Esophagus muscularis mucosa (tissue), 3 donors: ENCODE results near the gene TOMM5.

ENCODE experiments used
- POLR2AphosphoS5 ChIP-seq, 2 donors: sonication (generic); formaldehyde crosslinking; IDR thresholded peaks; one replicate each; pipeline ENCODE4 v1.6.1; 2017; ENCODE audit warnings: antibody characterized with exemption in 2 of 2
- TF ChIP-seq, protein P1 (sequence below), 3 experiments: fragments of 200-600 bp in 2 of 3; fragments of 450-650 bp in 1 of 3; sonication (generic) in 2 of 3; IDR thresholded peaks; one replicate each; pipeline ENCODE4 v1.5.1; 2017 to 2019; ENCODE audit warnings: antibody characterized with exemption in 3 of 3, mild to moderate bottlenecking in 2 of 3, moderate library complexity in 1 of 3

DNA sequence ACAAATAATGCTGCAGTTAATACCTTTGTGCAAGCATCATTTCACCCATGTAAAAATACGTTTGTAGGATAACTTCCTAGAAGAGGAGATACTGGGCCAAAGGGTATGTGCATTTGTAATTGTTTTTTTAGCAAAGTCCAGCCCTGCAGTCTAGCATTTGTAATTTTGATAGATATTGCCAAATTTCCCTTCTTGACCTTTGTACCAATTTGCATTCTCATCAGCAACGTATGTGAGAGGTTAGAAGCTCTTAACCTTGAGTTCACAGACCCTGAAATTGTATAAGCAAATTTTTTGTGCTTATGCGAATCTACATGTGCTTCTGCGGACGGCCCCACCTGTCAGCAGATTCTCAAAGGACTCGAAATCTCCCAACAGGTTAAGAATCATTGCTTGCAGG is 18.6 kb upstream of the TOMM5 start:
- TF ChIP-seq, protein P1, sequence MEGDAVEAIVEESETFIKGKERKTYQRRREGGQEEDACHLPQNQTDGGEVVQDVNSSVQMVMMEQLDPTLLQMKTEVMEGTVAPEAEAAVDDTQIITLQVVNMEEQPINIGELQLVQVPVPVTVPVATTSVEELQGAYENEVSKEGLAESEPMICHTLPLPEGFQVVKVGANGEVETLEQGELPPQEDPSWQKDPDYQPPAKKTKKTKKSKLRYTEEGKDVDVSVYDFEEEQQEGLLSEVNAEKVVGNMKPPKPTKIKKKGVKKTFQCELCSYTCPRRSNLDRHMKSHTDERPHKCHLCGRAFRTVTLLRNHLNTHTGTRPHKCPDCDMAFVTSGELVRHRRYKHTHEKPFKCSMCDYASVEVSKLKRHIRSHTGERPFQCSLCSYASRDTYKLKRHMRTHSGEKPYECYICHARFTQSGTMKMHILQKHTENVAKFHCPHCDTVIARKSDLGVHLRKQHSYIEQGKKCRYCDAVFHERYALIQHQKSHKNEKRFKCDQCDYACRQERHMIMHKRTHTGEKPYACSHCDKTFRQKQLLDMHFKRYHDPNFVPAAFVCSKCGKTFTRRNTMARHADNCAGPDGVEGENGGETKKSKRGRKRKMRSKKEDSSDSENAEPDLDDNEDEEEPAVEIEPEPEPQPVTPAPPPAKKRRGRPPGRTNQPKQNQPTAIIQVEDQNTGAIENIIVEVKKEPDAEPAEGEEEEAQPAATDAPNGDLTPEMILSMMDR (IDR thresholded peaks at IDR 0.05) = no peak
- no peak for TF ChIP-seq POLR2AphosphoS5 (IDR thresholded peaks at IDR 0.05)
